Erythroblast (primary cell): Measurements from ENCODE around the gene LATS2.

Experiments
- GATA1 ChIP-seq: IDR thresholded peaks from 2 replicates; pipeline ENCODE4 v1.6.1; 2011; ENCODE audit warnings: low read depth, mild to moderate bottlenecking, control low read depth, low read length, moderate library complexity
- POLR2A ChIP-seq: IDR thresholded peaks from 2 replicates; pipeline ENCODE4 v1.6.1; 2011; ENCODE audit warnings: mild to moderate bottlenecking, low read length

DNA sequence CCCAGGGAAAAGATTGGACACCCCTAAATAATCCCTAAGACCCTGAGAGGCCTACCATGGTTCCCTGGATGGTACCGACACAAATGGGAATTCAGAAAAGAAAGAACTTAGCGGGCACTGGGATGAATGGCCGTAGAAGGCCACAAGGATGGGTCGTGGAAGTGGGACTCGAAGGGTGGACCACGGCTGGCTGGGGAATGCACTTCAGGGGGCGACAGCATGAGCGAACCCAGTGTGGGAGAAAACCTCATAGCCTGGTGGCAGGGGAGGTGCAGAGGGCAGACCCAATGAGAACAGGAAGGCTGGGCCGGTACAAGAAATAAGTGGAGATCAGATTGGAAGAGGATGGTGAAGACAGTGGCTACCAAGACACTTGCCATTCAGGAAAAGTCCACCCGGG is 28.7 kb downstream of the LATS2 start:
- TF ChIP-seq POLR2A = no peak
- TF ChIP-seq GATA1 = no peak
